Activated CD4-positive, alpha-beta T cell treated with anti-CD3 and anti-CD28 coated beads, Interleukin-2, amount 10 ng/mL, durations not matched to agents 7 days and 5 days (primary cell): ENCODE results near the gene ASB9. TPM values are rescaled to one million over a fixed set of nuclear protein-coding genes. Genes with fewer than 3 reads are reported as not detected.
"Not testable (repeated sequence)": the region's sequence is repeated elsewhere in the genome, so short reads cannot be mapped to it uniquely, and the experiment has no call there.

ENCODE experiments used
- CTCF ChIA-PET: fragments of 350-600 bp; sonication (Branson Sonifier 250); formaldehyde crosslinking; loops from one replicate; lab custom pipeline; 2021; ENCODE audit warnings: antibody characterized with exemption; lab: Charles Lee
- POLR2A ChIA-PET: fragments of 350-600 bp; sonication (Branson Sonifier 250); formaldehyde crosslinking; loops from one replicate; lab custom pipeline; 2021; ENCODE audit warnings: antibody characterized with exemption; lab: Charles Lee
- DNase-seq: peaks from one replicate; pipeline ENCODE4 v3.0.0-alpha.2; 2020
- H3K27ac Mint-ChIP-seq: one replicate; pipeline ENCODE4 v1.8.0; 2021; ENCODE audit warnings: mild to moderate bottlenecking, moderate library complexity, mixed read lengths
- H3K27me3 Mint-ChIP-seq: one replicate; pipeline ENCODE4 v1.8.0; 2021; ENCODE audit warnings: mixed read lengths
- H3K36me3 Mint-ChIP-seq: one replicate; pipeline ENCODE4 v1.8.0; 2021; ENCODE audit warnings: low read depth, mixed read lengths
- H3K4me1 Mint-ChIP-seq: one replicate; pipeline ENCODE4 v1.8.0; 2021; ENCODE audit warnings: mixed read lengths
- H3K4me3 Mint-ChIP-seq: one replicate; pipeline ENCODE4 v1.8.0; 2021; ENCODE audit warnings: mild to moderate bottlenecking, moderate library complexity, mixed read lengths
- H3K9me3 Mint-ChIP-seq: one replicate; pipeline ENCODE4 v1.8.0; 2021; ENCODE audit warnings: mixed read lengths
- total RNA-seq, 2 experiments: library from RNA; stranded (reverse); gene quantifications; one replicate each; pipeline ENCODE4 v1.2.3, GENCODE V29; 2021

The ASB9 gene
- total RNA-seq, 2 experiments from 2014 or later: 0.44 to 0.67 TPM

DNA sequence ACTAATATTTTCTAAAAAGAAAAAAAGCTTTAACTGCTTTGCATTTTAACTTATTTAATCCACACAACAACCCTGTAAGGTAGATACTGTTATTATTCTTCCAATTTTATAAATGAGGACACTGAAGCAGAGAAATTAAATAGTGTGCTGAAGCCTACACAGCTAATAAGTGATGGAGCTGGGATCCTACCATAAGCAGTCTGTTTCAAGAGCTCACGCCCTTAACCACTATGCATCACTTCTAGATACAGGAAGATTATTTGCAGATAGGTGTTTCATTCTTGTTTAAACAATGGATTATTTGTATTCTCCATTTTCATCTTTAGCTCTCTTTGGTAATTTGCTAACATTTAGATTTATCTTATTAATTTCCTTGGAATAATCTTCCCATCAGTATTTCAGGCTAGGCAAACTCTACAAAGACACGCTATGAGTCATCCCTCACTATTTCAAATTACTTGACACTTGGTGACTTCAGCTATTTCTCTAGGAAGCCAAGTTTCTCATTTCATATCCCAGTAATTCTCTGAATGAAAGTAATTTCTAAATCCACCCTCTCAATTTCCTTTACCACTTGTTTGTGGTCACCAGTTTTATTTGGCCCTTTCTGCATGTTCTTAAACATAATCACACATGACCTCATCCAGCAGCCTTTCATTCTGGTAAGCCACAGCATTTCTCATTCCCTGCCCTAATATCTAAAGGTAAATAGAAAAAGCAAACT, 67.3 kb downstream of the ASB9 start:
- ChIA-PET CTCF (interaction anchor here (0.6 to 0.7 kb wide), 2 partner anchors 17 to 33 kb away, joined by 3 to 4 read pairs; no protein-coding TSS in a partner anchor), POLR2A (no interaction called here)
- Mint-ChIP-seq H3K9me3 (peaks cover 10% of the 10 kb centered on the region), H3K27me3 (peaks cover 10% of the 10 kb centered on the region), H3K4me3 (no peak overlapping the region), H3K36me3 (peaks cover 8% of the 10 kb centered on the region), H3K4me1 (peaks cover 34% of the 10 kb centered on the region), H3K27ac (peak overlapping the region; percentile 87)
- DNase-seq: no peak

DNA sequence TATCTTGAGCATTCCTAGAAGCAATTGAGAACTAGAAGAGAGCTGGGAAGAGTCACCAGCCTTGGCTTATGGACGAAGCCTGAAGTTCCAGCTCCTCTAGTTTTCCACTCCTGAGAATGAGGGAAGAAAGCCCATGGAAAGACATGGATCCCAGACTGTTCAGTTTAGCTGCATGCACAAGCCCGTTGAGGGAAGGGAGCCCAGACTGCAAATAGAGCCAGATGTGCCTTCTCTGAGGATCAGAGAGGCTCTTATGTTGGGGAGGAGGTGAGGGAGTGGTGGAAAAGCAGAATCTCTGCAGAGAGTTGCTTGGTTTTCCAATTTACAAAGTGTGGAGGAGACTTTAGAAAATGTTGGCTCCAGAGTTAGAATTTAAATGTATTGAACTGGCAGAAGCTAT, 69.0 kb downstream of the ASB9 start:
- H3K4me3 Mint-ChIP-seq: no peak overlapping the region
- H3K4me1 Mint-ChIP-seq: peaks cover 34% of the 10 kb centered on the region
- H3K36me3 Mint-ChIP-seq: peaks cover 8% of the 10 kb centered on the region
- no peak for DNase-seq
- ChIA-PET POLR2A (no interaction called here), CTCF (no interaction called here)
- H3K27me3 Mint-ChIP-seq: peaks cover 5% of the 10 kb centered on the region
- no peak overlapping the region for H3K27ac Mint-ChIP-seq
- peaks cover 10% of the 10 kb centered on the region for H3K9me3 Mint-ChIP-seq

DNA sequence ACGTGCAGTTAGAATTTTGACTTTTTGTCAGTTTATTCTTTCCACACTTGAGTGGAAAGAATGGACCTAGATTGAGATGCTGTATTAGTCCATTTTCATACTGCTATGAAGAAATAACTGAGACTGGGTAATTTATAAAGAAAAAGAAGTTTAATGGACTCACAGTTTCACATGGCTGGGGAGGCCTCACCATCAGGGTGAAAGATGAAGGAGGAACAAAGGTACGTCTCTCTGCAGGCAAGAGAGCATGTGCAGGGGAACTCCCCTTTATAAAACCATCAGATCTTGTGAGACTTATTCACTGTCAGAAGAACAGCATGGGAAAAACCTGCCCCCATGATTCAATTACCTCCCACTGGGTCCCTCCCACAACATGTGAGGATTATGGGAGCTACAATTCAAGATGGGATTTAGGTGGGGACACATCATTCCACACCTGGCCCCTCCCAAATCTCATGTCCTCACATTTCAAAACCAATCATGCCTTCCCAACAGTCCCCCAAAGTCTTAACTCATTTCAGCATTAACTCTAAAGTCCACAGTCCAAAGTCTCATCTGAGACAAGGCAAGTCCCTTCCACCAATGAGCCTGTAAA, 71.2 kb downstream of the ASB9 start:
- H3K36me3 Mint-ChIP-seq, CTCF ChIA-PET, POLR2A ChIA-PET, DNase-seq, H3K4me3 Mint-ChIP-seq, H3K27ac Mint-ChIP-seq: not testable (repeated sequence)
- peaks cover 16% of the 10 kb centered on the region for H3K27me3 Mint-ChIP-seq
- H3K4me1 Mint-ChIP-seq: peaks cover 20% of the 10 kb centered on the region
- H3K9me3 Mint-ChIP-seq: peaks cover 10% of the 10 kb centered on the region

DNA sequence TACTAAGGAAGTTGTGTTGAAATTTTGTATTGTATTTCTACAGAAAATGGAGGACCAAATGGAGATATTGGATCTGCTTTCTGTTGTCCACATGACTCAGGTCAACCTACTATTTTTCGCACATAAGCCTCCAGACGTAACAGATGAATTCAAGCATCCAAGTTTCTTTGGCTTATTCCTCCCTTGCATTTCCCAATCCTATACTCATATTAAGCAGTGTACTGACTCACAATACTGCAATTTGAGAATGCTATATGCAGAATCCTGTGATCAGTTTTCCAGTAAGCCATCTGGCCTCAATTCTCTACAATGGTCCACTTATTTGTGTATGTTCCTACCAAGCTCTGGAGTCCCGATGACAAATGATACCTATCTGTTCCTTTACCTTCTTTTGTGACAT, 75.7 kb downstream of the ASB9 start:
- H3K4me1 Mint-ChIP-seq: no peaks in the 10 kb centered on the region
- no peaks in the 10 kb centered on the region for H3K36me3 Mint-ChIP-seq
- DNase-seq: no peak

More for the DNA sequence above, 75.7 kb downstream of the ASB9 start:
- peaks cover 13% of the 10 kb centered on the region for H3K27me3 Mint-ChIP-seq
- H3K4me3 Mint-ChIP-seq: no peak overlapping the region
- H3K9me3 Mint-ChIP-seq: no peaks in the 10 kb centered on the region
- CTCF ChIA-PET: no interaction called here
- no peak overlapping the region for H3K27ac Mint-ChIP-seq
- POLR2A ChIA-PET: no interaction called here

Other genes with a start within 250 kb of the ASB9 start
- not detected for gene ASB11, start 45.6 kb upstream of the ASB9 start, total RNA-seq
- 10 to 100 TPM; 16.4 to 19.7 TPM for gene PIGA, start 65.4 kb upstream of the ASB9 start, total RNA-seq
- not detected for gene VEGFD, start 114.3 kb upstream of the ASB9 start, total RNA-seq
- gene PIR, start 223.2 kb upstream of the ASB9 start, total RNA-seq: 1 to 10 TPM; 1.3 to 1.7 TPM
- not detected for gene BMX, start 230.7 kb upstream of the ASB9 start, total RNA-seq